ENCODE results near the gene DCLK1.

DNA sequence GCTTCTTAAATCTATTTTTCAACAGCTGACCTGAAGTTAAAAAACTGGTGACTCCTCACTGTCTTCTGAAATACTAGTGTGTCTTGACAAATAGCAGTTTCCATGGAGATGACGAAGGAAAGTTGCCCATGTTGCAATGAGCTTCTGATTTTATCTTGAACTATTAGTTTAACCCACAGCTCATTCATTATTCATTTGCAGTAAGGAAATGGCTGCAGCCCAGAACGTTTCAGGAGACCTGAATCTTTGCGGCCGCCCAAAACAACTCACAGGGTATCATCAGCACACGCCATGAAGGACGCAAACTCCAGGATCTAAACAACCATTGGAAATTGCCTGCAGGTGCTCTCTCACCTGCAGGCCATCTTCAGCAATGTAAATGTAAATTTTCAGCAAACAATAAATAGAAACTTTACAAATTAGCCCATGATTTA, 142.5 kb downstream of the DCLK1 start:
- TF ChIP-seq, protein P1, sequence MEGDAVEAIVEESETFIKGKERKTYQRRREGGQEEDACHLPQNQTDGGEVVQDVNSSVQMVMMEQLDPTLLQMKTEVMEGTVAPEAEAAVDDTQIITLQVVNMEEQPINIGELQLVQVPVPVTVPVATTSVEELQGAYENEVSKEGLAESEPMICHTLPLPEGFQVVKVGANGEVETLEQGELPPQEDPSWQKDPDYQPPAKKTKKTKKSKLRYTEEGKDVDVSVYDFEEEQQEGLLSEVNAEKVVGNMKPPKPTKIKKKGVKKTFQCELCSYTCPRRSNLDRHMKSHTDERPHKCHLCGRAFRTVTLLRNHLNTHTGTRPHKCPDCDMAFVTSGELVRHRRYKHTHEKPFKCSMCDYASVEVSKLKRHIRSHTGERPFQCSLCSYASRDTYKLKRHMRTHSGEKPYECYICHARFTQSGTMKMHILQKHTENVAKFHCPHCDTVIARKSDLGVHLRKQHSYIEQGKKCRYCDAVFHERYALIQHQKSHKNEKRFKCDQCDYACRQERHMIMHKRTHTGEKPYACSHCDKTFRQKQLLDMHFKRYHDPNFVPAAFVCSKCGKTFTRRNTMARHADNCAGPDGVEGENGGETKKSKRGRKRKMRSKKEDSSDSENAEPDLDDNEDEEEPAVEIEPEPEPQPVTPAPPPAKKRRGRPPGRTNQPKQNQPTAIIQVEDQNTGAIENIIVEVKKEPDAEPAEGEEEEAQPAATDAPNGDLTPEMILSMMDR (conservative IDR thresholded peaks at IDR 0.05; ENCODE audit: low read length), result no peak
- TF ChIP-seq EZH2phosphoT487 (IDR thresholded peaks at IDR 0.05; ENCODE audit: borderline replicate concordance), result no peak

Data from Loucy (cell line).